Astrocyte of the cerebellum (primary cell): ENCODE results near the gene PRM1.

Experiments used
- DNase-seq: peaks from one replicate; pipeline ENCODE4 v3.0.0-alpha.2; 2011; ENCODE audit warnings: low read depth
- H3K4me3 ChIP-seq: 2 replicates; pipeline ENCODE4 v1.5.1; 2011; ENCODE audit warnings: mild to moderate bottlenecking, low read depth, low read length, moderate library complexity
- in situ Hi-C: cut with HindIII; loops from 2 replicates; pipeline ENCODE4 v1.10.0; 2017; ENCODE audit warnings: low sequenced_read_pairs
- TF ChIP-seq, protein P1 (sequence below): IDR thresholded peaks from 2 replicates; pipeline ENCODE4 v1.5.1; 2012; ENCODE audit warnings: low read length, low read depth, moderate library complexity, mild to moderate bottlenecking; ENCODE audit errors: missing control alignments

Gene PRM1

DNA sequence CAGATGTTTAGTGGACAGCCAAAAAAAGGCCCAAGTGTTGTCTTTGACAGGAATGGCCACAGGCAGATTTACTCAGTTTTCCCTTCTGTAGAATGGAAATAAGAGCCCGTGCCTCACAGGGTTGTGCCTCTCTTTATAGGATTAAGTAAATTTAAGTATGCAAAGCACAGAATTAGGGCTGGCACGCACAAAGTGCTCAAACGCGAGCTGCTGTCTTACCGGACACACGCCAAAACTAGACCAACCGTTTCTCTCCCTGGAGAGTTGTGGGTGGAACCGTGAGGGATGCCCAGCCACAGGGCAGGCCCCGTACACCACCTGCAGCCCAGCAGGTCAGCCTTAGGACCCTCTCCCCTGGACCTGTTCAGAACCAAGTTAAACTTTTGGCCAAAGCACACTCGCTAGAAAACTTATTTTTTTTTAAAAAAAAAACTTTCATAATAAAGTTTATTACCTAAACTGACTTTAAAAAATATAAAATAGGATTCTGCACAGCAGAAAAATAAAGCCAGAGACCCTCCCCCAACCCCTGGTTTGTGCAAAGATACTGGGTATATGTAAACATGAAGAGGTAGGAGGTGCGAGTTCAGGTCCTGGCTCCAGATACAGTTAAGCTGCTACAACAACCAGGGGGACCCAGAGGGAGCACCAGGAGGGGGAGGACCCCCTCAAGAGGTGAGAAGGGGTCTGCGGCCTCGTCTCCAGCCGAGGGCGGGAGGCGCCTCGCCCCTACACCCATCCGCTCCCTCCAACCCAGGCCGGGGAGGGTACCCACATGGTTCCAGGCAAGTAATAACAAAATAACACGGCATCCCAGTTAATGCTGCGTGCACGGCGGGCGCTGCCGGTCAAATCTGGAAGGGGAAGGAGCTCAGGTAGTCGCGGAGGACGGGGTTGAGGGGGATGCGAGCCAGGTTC, 26.9 kb downstream of the PRM1 start:
- DNase-seq: no peak
- in situ Hi-C loops: no loop called here
- TF ChIP-seq, protein P1, sequence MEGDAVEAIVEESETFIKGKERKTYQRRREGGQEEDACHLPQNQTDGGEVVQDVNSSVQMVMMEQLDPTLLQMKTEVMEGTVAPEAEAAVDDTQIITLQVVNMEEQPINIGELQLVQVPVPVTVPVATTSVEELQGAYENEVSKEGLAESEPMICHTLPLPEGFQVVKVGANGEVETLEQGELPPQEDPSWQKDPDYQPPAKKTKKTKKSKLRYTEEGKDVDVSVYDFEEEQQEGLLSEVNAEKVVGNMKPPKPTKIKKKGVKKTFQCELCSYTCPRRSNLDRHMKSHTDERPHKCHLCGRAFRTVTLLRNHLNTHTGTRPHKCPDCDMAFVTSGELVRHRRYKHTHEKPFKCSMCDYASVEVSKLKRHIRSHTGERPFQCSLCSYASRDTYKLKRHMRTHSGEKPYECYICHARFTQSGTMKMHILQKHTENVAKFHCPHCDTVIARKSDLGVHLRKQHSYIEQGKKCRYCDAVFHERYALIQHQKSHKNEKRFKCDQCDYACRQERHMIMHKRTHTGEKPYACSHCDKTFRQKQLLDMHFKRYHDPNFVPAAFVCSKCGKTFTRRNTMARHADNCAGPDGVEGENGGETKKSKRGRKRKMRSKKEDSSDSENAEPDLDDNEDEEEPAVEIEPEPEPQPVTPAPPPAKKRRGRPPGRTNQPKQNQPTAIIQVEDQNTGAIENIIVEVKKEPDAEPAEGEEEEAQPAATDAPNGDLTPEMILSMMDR: no peak
- peak overlapping the region; percentile 74 for H3K4me3 ChIP-seq

DNA sequence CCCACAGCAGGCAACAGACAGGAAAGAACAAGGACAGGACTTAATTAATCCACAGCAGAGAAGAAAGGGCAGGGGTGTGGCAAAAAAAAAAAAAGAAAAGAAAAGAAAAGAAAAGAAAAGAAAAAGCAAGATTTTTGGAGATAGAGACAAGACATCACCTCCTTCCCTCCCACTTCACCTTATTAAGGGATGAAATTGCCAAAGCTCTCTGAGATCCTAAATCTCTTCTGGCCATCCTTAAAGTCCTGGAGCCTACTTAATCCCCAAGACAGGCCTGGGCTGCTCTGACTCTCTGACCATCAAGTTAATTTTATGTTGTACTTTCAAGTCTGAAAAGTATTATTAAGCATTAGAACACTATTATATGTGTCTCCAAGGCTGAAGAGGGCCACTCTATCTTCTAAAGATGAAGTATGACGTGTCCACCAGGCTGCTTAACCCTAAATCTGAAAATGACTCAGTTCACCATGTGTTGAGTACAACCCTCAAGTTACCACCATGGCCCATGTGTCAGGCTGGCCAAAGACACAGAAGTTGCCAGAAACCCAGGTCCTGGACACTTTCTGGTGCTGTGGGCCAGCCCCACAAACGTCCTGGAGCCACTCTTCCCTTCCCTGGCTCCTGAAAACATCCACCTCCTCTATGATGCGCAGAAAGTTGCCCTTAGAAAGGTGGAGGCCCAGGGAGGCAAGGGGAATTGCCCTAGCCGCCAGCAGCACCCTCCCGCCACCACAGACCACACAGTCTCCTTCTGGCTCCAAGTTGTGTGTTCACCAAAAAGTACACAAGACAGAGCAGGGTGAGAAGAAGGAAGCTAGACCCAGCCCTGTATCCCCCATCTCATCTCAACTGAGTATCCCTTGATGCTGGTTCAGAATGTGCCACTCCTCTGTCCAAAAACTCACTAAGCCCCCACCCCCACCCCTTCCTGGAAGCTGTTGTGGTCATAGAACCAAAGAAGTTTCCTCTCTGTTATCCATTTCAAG, 27.8 kb downstream of the PRM1 start:
- TF ChIP-seq, protein P1: no peak
- in situ Hi-C loops: no loop called here
- no peak for DNase-seq
- peak overlapping the region; percentile 74 for H3K4me3 ChIP-seq

DNA sequence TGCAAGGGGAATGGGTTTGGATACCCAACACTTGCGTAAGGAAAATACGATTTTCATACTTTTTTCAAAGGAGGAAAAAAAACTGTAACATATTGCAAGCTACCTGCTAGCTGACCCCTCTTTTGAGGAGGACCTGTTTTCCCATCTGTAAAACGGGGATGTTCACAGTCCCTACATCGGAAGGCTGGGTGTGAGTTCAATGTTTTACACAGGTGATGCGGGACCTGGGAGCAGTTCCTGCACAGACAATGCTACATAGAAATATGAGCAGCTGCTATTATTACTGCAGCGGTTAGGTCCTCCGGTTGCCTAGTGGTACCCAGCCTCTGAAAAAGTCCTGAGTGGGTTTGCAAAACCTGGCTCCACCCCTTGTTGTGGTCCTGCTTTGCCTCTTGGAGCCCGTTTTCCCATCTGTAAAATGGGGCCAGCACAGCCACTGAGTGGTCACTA, 28.6 kb downstream of the PRM1 start:
- in situ Hi-C loops: no loop called here
- H3K4me3 ChIP-seq: no peak overlapping the region
- DNase-seq: no peak
- TF ChIP-seq, protein P1: no peak

DNA sequence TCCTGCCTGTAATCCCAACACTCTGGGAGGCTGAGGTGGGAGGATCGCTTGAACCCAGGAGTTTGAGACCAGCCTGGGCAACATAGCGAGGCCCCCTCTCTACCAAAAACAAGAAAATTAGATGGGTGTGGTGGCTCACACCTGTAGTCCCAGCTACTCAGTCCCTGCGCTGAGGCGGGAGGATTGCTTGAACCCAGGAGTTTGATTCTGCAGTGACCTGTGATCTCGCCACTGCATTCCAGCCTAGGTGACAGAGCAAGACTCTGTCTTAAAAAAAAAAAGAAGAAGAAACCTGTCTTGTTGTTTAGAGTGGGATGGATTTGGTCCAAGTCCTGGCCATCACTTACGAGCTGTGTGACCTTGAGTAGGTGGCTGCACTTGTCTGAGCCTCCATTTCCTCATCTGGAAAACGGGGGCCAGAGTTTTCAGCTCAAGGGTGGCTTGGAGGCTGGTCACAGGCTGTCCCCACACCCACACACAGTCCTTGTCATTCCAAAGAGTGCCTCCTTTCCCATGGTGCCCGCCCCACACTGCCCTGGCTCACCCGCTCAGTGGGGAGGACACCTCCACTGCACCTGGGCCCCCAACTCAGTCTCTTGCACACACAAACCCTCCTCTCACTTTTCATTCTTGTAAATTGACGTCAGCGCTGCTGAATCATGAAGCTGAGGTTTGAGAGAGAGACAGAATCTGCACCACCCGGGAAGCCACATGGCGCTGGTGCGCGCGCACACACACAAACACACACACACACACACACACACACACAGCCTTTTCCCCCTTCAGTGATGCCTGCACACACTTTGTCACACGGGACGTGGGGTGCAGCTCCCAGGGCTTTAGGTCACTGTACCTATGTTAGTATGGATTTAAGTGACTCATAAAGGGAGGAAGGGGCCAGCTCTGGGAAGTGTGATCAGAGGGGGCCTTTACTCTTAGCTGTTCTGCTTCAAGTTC, 29.3 kb downstream of the PRM1 start:
- in situ Hi-C loops: no loop called here
- TF ChIP-seq, protein P1: no peak
- peak; percentile 18 for DNase-seq
- no peak overlapping the region for H3K4me3 ChIP-seq

DNA sequence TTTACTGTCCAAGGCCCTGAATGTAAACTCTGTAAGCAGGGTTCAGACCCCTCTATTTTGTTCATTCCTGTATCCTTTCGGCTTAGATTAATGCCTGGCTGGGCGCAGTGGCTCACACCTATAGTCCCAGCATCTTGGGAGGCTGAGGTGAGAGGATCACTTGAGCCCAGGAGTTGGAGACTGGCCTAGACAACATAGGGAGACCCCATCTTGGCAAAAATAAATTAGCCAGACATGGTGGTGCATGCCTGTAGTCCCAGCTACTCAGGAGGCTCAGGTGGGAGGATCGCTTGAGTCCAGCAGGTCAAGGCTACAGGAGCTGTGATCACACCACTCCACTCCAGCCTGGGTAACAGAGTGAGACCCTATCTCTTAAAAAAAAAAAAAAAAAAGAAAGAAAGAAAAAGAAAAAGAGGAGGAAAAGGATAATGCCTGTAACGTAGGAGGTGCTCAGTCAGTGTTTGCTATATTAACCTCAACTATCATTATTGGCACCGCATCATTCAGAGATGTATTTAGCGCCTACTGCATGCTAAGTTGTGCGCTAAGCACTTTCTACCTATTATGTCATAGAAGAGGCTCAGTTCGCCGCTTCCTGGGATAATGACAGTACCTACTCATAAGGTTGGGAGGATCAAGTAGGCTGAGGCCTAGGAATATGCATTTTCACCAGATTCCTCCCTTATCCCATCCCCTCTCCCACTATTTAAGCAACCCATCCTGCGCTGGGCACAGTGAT, 30.2 kb downstream of the PRM1 start:
- no peak overlapping the region for H3K4me3 ChIP-seq
- no peak for DNase-seq
- in situ Hi-C loops: no loop called here
- TF ChIP-seq, protein P1: no peak
